Left lung (tissue), 14 donors: ENCODE results near the gene KCTD20. TPM values are rescaled to one million over a fixed set of nuclear protein-coding genes. Genes with fewer than 3 reads are reported as not detected.
"Not testable (repeated sequence)": the region's sequence is repeated elsewhere in the genome, so short reads cannot be mapped to it uniquely, and the experiment has no call there.

ENCODE experiments used
- ATAC-seq: fragments of 200-7000 bp; cut with Tn5 transposase; one replicate; pipeline ENCODE4 v1.9.1; 2020; ENCODE audit warnings: moderate library complexity
- DNase-seq, 4 donors: peaks; one replicate each; pipeline ENCODE4 v3.0.0-alpha.2; 2013 to 2020
- H3K27ac ChIP-seq, 2 donors: fragments of 200-600 bp; sonication (generic) in 1 of 2; one replicate each; pipeline versions ENCODE4 v1.5.0 to v1.8.0; 2020 to 2021
- H3K27me3 ChIP-seq, 2 donors: fragments of 200-600 bp; sonication (generic) in 1 of 2; one replicate each; pipeline versions ENCODE4 v1.5.0 to v1.8.0; 2020 to 2021
- H3K36me3 ChIP-seq, 2 donors: fragments of 200-600 bp; sonication (generic) in 1 of 2; one replicate each; pipeline versions ENCODE4 v1.5.0 to v1.8.0; 2020 to 2021
- H3K4me1 ChIP-seq, 2 donors: fragments of 200-600 bp; one replicate each; pipeline ENCODE4 v1.8.0; 2021
- H3K4me3 ChIP-seq, 2 donors: fragments of 200-600 bp; sonication (generic) in 1 of 2; one replicate each; pipeline versions ENCODE4 v1.5.0 to v1.8.0; 2020 to 2021; ENCODE audit warnings: mild to moderate bottlenecking in 1 of 2
- H3K9me3 ChIP-seq, 2 donors: fragments of 200-600 bp; sonication (generic) in 1 of 2; one replicate each; pipeline versions ENCODE4 v1.5.0 to v1.8.0; 2020 to 2021
- intact Hi-C, 2 donors: fragments of 100-400 bp; cut with DNase I; formaldehyde crosslinking; loops; one replicate each; pipeline versions ENCODE4 v1.11.2 to v1.14.2; 2022
- long read RNA-seq, 12 donors: library from polyadenylated mRNA in 2 of 12; unstranded in 2 of 12; transcript quantifications; one replicate each; pipeline ENCODE4 v2.0.0 and lab custom pipeline, GENCODE V29; 2019 to 2026
- polyA plus RNA-seq, 6 donors: library from polyadenylated mRNA; unstranded; fragments of 120-200 nt; gene quantifications; one replicate each; pipeline ENCODE4 v1.2.1, GENCODE V29; 2013; ENCODE audit not compliant: insufficient read length in 6 of 6
- total RNA-seq, 2 donors: library from RNA; stranded (reverse); fragmentation: NEBNext Ultra II Directional; extraction: Animal tissue kit (Norgen Biotek cat#: 25700); gene quantifications; one replicate each; pipeline ENCODE4 v1.2.1, GENCODE V29; 2021
- TF ChIP-seq, protein P1 (sequence below), 2 donors: fragments of 200-600 bp; sonication (generic) in 1 of 2; IDR thresholded peaks; one replicate each; pipeline versions ENCODE4 v1.5.0 to v1.8.0; 2021; ENCODE audit warnings: antibody characterized with exemption in 2 of 2
- donor health status: DM: no; HTN: yes; CAD: no.
- donor health status: DM: no; HTN: no; CAD: no.

The KCTD20 gene
- total RNA-seq (10 to 100 TPM; 47.4 to 53.9 TPM), polyA plus RNA-seq (10 to 100 TPM; 49.2 to 54.7 (median 53.0) TPM)
- long read RNA-seq, donor 1, full-length matches to known transcripts, result 12 of 12 reads
- long read RNA-seq, donor 1, partial matches to known transcripts, result 0 of 12 reads
- long read RNA-seq, donor 1, other reads (novel, unspliced or antisense), result 0 of 12 reads
- long read RNA-seq, donor 2, full-length matches to known transcripts, result 9 of 29 reads
- long read RNA-seq, donor 2, partial matches to known transcripts, result 20 of 29 reads
- long read RNA-seq, donor 2, other reads (novel, unspliced or antisense), result 0 of 29 reads
- long read RNA-seq, donor 3, full-length matches to known transcripts, result 9 of 9 reads
- long read RNA-seq, donor 3, partial matches to known transcripts, result 0 of 9 reads
- long read RNA-seq, donor 3, other reads (novel, unspliced or antisense), result 0 of 9 reads
- long read RNA-seq, donor 4, partial matches to known transcripts, result 3 of 5 reads
- long read RNA-seq, donor 4, other reads (novel, unspliced or antisense), result 2 of 5 reads
- long read RNA-seq, donor 5, full-length matches to known transcripts, result 6 of 6 reads
- long read RNA-seq, donor 5, partial matches to known transcripts, result 0 of 6 reads
- long read RNA-seq, donor 5, other reads (novel, unspliced or antisense), result 0 of 6 reads
- long read RNA-seq, donor 6, full-length matches to known transcripts, result 10 of 31 reads
- long read RNA-seq, donor 6, partial matches to known transcripts, result 21 of 31 reads
- long read RNA-seq, donor 6, other reads (novel, unspliced or antisense), result 0 of 31 reads
- long read RNA-seq, donor 7, full-length matches to known transcripts, result 4 of 12 reads
- long read RNA-seq, donor 7, partial matches to known transcripts, result 8 of 12 reads
- long read RNA-seq, donor 7, other reads (novel, unspliced or antisense), result 0 of 12 reads
- long read RNA-seq, donor 8, full-length matches to known transcripts, result 10 of 16 reads
- long read RNA-seq, donor 8, partial matches to known transcripts, result 6 of 16 reads
- long read RNA-seq, donor 8, other reads (novel, unspliced or antisense), result 0 of 16 reads
- long read RNA-seq, donor 9, result 0 reads
- long read RNA-seq, donor 10, full-length matches to known transcripts, result 3 of 7 reads
- long read RNA-seq, donor 10, partial matches to known transcripts, result 3 of 7 reads
- long read RNA-seq, donor 10, other reads (novel, unspliced or antisense), result 1 of 7 reads
- long read RNA-seq, donor 11, full-length matches to known transcripts, result 2 of 2 reads
- long read RNA-seq, donor 11, partial matches to known transcripts, result 0 of 2 reads
- long read RNA-seq, donor 11, other reads (novel, unspliced or antisense), result 0 of 2 reads
- long read RNA-seq, donor 12, full-length matches to known transcripts, result 7 of 7 reads
- long read RNA-seq, donor 12, partial matches to known transcripts, result 0 of 7 reads
- long read RNA-seq, donor 12, other reads (novel, unspliced or antisense), result 0 of 7 reads

DNA sequence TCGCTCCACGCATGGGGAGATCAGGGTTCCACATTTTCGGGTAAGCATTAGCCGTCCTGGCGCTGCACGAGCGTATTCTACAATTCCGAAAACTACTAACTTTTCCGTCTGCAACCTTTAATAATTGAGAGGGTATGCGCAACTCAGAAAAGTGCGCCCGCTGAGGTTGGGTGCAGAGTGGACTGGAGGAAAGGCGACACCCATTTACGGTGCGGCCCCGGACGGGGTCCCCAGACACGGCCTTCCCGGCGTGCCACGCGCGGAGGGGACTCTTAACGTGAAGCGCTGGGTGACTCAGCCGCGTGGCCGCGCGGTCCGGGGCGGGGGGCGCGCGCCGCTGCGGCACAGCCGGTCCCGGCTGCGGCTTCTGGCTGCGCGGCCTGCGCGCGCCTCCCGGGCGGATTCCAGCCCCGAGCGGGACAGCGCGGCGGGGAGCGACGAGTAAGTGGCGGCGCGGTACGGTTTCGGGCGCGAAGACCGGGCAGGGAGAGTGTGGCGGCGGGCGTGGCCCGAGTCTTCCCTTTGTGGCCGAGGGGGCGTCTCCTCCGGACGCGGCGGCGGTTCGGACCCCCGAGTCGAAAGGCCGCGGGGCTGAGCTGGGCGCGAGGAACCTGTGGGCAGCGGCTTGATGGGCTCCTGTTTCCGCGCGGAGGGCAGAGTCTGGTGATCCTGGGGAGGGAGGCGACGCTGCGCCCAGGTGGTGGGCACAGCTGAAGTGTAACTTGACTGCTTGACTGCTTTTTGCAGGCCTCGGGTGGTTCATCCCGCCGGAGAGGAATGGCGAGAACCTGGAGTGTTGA is at the start of gene KCTD20, which contains the start of gene PXT1:
Gene KCTD20 (plus strand): TSS at position 330 of the 800 bp plus-strand sequence. CDS start 27,098 bp downstream, outside the sequence.
Gene PXT1 (minus strand): TSS at position 184 of the 800 bp plus-strand sequence. CDS start 16,772 bp downstream, outside the sequence.
- TF ChIP-seq, protein P1, sequence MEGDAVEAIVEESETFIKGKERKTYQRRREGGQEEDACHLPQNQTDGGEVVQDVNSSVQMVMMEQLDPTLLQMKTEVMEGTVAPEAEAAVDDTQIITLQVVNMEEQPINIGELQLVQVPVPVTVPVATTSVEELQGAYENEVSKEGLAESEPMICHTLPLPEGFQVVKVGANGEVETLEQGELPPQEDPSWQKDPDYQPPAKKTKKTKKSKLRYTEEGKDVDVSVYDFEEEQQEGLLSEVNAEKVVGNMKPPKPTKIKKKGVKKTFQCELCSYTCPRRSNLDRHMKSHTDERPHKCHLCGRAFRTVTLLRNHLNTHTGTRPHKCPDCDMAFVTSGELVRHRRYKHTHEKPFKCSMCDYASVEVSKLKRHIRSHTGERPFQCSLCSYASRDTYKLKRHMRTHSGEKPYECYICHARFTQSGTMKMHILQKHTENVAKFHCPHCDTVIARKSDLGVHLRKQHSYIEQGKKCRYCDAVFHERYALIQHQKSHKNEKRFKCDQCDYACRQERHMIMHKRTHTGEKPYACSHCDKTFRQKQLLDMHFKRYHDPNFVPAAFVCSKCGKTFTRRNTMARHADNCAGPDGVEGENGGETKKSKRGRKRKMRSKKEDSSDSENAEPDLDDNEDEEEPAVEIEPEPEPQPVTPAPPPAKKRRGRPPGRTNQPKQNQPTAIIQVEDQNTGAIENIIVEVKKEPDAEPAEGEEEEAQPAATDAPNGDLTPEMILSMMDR (IDR thresholded peaks at IDR 0.05), result no peak
- peaks cover 20 to 54% of the 10 kb centered on the region in 2 donors for H3K4me1 ChIP-seq
- H3K9me3 ChIP-seq, result no peaks in the 10 kb centered on the region
- peak; percentile 90 for ATAC-seq
- intact Hi-C loops, result no loop called here
- peak; percentile 86 to 96 (median 92) for DNase-seq
- H3K27ac ChIP-seq, result peak within 1 kb of the TSS; percentile 97 to 98
- peak within 1 kb of the TSS; percentile 89 to 90 for H3K4me3 ChIP-seq
- no peaks in the 10 kb centered on the region for H3K27me3 ChIP-seq
- H3K36me3 ChIP-seq, result no peaks in the 10 kb centered on the region

DNA sequence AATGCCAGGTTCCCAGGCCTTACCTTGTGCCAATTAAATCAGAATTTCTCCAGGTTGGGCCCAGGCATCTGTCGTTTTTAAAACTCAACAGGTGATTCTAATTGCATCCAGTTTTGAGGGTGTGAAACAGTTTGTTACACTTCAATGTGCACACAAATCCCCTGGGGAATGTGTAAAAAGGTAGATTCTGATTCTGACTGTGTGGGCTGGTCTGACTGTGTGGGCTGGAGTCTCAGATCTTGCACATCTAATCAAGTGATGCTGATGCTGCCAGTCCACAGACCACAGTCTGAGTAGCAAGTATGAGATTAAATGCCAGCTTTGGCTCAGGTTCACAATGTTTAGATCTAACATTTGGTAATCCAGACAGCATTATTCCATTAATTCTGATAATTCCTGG is 42.8 kb upstream of the KCTD20 start:
- no peaks in the 10 kb centered on the region for H3K4me1 ChIP-seq

DNA sequence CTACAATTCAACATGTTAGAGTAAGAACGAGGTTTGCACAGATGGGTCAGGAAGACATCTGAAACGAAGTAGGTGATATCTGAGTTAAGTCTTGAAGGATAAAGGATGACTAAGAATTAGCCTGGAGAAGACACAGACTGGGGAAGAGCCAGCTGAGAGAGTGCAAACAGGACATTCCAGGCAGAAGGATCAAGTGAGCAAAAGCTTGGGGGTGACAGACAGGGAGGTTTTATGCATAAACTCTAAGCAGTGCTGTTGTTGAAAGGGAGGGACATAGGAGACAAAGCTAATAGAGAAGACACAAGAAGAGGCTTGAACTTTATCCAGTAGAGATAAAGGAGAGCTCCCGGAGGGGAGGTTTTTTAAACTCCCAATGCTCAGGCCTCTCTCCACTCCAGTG is 40.3 kb upstream of the KCTD20 start:
- intact Hi-C loops, result no loop called here
- Histone ChIP-seq H3K27me3 (no peaks in the 10 kb centered on the region), H3K36me3 (no peaks in the 10 kb centered on the region), H3K4me1 (no peaks in the 10 kb centered on the region), H3K27ac (no peak overlapping the region), H3K4me3 (no peak overlapping the region), H3K9me3 (no peaks in the 10 kb centered on the region)
- ATAC-seq, result no peak
- TF ChIP-seq, protein P1 (IDR thresholded peaks at IDR 0.05), result no peak
- DNase-seq, result no peak

More for the DNA sequence above, 42.8 kb upstream of the KCTD20 start:
- Histone ChIP-seq H3K36me3 (no peaks in the 10 kb centered on the region), H3K4me3 (no peak overlapping the region), H3K27ac (no peak overlapping the region), H3K9me3 (no peaks in the 10 kb centered on the region), H3K27me3 (no peaks in the 10 kb centered on the region)
- TF ChIP-seq, protein P1 (IDR thresholded peaks at IDR 0.05), result no peak
- DNase-seq (no peak), ATAC-seq (no peak)
- intact Hi-C loops, result no loop called here

DNA sequence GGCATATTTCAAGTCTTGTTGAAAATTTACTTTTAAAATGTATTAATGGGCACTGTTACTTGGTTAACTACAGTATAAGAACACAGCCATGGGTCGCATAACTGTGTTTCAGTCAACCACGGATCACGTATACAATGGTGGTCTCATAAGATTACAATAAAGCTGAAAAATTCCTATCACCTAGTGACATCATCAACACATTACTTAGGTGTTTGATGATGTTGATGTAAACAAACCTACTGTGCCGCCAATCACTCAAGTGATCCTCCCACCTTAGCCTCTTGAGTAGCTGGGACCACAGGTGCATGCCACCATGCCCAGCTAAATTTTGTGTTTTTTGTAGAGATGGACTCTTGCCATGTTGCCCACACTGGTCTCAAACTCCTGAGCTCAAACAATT is 38.6 kb upstream of the KCTD20 start:
- intact Hi-C loops, result no loop called here
- H3K36me3 ChIP-seq, result no peaks in the 10 kb centered on the region
- DNase-seq (no peak), ATAC-seq (no peak)
- TF ChIP-seq, protein P1 (IDR thresholded peaks at IDR 0.05), result no peak
- H3K27ac ChIP-seq, result no peak overlapping the region
- H3K27me3 ChIP-seq, result no peaks in the 10 kb centered on the region
- no peaks in the 10 kb centered on the region for H3K9me3 ChIP-seq
- no peak overlapping the region for H3K4me3 ChIP-seq
- H3K4me1 ChIP-seq, result no peaks in the 10 kb centered on the region

DNA sequence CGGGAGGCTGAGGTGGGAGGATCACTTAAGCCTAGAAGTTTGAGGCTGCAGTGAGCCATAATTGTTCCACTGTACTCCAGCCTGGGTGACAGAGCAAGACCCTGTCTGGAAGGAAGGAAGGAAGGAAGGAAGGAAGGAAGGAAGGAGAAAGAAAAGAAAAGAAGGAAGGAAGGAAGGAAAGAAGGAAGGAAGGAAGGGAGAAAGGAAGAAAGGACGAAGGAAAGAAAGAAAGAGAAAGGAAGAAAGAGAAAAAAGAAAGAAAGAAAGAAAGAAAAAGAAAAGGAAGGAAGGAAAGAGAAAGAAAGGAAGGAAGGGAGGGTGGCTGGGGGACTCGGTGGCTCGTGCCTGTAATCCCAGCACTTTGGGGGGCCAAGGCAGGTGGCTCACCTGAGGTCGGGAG is 33.1 kb upstream of the KCTD20 start:
- H3K4me3 ChIP-seq, intact Hi-C loops, H3K4me1 ChIP-seq, DNase-seq, ATAC-seq, H3K27ac ChIP-seq, H3K36me3 ChIP-seq, H3K9me3 ChIP-seq, H3K27me3 ChIP-seq: not testable (repeated sequence)
